NOMO-1 treated with dmso at 0.1 percent for 144 hours (cell line): ENCODE data around the gene INSYN2B.

Experiments used
- DNase-seq: peaks from one replicate; lab custom pipeline; 2025; ENCODE audit not compliant: unreplicated experiment; lab: John Stamatoyannopoulos, UW

Gene INSYN2B

DNA sequence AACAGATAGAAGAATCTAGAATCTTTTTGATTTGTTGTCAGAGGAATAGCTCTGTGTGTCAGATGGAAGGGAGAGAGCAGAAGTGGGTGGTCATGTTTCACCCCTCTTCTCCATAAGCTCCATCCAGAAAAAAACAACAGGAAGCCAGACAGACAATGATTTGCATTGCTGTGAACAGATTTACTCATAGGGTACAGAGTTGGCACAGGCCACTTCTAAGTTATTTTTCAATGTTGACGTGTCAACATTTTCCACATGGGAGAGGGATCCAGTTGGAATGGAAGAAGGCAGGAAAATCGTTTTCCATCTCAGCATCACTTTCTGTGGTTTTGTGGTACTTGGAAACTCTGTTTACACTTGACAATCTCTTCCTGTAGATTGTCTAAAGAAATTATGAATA lies 86.7 kb downstream of the INSYN2B start:
- DNase-seq: no peak

DNA sequence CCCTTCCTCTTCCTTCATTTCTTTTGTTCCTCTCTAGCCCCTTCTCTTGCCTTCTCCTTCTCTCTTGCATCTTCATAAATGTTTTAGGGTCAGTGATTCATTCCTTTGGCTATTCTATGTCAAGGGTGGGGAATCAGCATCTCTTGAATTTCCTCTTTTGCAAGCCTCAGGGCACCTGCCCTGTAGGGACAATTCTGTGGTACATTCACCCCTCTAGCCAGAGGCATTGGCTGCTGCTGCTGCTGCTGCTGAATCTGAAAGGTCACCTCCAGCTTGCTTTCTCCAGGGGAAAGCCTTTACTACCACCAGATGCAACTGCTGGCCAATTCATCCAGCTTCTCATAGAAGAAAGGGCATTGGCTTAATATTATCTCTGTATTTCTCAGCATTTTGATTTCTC lies 87.3 kb downstream of the INSYN2B start:
- DNase-seq: peak; percentile 1

DNA sequence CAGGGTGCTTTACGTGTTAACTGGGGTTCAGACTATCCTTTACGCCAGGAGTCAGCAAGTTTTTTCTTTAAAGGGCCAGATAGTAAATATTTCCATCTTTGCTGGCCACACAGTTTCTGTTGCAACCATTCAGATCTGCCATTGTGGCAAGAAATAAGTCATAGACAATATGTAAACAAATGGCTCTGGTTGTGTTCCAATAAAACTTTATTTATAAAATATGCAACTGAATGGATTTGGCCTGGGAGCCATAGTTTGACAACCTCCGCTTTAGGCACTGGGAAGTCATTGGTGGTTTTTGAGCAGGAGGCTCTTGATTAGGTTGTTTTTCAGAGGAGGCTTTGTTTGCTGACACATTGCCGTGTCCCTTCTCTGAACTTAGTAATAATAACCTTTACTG lies 90.7 kb downstream of the INSYN2B start:
- no peak for DNase-seq

DNA sequence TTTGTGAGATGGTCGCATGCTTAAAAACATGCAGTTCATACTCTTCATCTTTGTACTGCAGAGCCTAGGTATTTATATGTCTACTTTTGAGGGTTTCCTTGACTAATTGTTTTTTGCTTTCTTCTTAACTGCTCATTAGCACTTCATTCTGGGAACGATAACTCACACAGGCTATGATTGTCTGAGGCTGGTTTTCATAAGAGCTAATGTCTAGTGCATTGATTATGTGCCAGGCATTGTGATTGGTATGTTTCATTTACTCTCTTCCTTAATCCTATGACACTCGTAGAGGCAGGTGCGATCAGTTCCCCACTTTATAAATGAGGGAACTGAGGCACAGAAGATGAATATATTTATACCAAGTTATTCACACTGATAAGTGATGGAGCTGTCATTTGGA lies 93.6 kb downstream of the INSYN2B start:
- DNase-seq: no peak

DNA sequence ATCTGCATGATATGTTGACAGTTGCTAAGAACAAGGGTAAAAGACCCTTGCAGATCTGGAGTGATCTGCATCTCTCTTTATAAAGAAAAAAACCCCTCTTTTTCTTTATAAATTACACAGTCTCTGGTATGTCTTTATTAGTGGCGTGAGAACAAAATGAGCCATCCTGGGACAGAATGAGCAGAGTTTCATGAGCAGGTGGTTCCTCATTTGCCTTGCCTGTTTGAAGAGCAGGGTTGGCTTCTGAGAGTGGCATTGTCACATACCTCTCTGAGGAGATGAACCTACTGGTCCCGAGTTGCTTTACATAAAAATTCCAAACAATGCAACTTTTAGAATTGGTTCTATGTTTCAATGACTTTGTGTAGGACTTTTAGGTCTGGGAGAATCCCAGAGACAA lies 94.3 kb downstream of the INSYN2B start:
- no peak for DNase-seq

DNA sequence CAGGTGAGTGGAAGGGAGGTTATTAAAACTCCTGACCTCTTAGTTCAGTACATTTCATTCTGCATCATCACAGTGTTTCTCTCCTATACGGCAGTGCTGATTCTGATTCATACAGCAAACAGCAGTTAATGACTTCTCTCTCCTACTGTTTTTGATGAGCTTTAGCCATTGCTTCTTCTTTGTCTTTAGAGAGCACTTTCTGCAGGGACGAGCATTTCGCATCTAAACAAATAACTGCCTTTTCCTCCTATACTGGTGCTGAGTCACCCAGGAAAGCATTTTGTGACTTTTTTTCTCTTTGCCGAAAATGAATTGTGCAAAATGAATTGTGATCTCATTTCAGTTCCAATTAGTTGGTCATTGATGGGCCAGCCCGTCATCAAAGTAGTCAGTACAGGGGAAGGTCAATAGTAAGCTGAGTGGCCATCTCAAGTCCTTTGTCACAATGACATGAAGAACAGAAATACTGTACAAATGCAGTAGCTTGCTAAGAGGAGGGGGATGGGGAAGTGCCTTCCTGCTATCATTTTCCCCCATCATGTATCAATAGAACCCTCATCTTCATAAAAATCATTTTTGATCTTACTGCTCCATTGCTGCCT lies 98.5 kb downstream of the INSYN2B start:
- DNase-seq: no peak

DNA sequence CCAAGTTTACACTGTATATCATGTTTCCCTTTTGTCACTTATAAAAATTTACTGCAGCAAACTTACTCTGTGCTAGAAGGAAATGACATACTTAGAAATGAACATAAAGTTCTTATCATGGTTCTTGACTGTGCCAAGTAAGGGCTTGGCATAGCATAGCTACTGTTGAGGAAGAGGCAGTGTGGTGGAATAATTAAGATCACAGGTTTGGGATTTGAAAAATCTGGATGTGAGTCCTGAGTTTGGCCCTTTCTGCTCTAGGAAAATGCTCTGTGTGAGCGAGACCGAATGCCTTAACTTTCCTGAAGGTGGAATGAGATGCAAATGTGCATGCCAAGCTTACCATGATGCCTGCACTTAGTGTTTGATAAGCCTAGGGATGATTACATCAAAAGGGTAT lies 99.5 kb downstream of the INSYN2B start:
- no peak for DNase-seq

DNA sequence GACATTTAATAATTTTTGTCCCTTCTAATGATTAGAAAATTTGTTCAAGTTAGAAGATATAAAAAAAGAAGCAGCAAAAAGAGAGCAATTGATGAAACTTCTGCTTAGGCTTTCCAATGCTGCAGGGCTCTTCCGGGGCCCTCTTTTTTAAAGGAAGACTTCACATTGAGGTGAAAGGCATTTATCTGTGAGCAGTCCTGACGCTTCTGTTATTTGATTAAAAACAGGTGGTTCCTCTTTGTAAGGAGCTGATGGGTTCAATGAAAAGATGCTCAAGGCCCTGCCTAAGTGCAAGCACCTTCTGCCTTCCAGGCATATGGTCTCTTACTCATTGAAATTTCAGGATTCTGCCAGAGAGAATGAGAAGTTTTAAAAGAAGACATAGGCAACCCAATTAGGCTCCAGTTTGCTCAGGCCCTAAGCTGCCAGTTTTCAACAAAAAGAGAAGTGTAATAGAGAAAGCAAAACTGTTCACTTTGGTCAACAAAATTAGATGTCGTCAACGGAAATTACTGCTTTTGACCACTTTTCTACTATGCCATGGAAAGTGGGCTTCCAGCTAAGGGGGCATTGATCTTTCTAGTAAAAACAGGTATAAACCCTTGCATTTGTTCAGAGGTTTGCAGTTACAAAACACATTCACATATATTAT lies 100.2 kb downstream of the INSYN2B start:
- DNase-seq: peak; percentile 38

DNA sequence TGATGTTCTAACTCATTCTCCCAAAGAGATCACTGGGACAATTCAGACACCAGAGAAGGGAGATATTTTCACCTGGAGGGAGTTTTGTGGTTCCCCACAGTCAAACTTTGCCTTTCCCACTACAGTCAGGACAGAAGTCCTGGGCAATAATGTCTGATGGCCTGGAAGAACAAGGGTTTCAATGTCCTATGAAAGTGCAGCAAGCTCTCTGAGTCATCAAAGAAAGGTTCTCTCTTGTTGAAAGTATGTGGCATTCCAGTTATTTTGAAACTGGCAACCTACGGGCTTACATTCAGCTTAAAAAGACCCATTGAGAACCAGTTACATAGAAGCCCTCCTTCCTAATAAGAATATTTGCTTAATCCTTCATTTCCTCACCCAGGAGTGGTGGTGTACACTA lies 103.9 kb downstream of the INSYN2B start:
- no peak for DNase-seq

DNA sequence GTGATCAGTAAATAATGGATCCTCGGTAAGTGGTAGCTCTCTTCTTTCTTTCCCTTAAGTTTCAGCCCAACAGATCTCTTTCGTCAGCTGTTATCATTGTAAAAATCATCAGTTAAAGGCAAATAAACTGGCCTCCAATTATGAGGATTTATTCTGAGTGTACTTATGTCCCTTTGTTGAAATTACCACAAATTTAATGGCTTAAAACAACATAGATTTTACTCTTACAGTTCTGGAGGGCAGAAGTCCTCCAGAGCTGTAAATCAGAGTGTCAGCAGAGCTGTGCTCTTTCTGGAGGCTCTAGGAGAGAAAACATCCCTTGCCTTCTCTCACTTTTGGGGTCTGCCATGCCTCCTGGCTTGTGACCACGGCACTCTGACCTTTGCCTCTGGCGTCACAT lies 104.6 kb downstream of the INSYN2B start:
- no peak for DNase-seq

DNA sequence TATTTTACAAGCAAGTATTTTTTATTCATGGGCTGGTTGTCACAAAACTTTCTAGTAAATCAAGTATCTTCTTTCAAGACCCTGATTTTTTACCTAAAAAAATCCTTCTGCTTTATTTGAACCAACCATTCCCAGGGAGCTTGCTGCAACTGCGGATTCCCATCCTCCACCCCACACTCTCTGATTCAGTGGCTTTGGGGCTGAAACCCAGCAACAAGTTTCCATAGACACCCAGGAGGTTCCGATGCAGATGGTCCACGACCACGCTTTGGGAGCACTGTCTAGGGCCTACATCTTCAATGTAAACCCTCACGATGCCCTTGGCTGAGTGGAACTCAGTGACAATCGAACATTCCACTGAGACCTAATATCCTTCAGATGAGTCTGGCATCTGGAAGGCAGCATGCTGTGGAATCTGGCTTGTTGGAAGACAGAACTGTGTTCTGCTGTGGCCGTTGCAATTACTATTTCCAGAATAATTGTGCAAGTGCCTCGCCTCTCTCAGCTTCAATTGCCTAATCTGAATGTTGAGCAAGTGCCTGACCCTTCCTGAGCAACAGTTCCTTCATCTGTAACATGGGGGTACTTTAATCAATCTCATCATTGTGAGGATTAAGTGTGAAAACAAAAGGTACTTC lies 105.1 kb downstream of the INSYN2B start:
- DNase-seq: peak; percentile 48

DNA sequence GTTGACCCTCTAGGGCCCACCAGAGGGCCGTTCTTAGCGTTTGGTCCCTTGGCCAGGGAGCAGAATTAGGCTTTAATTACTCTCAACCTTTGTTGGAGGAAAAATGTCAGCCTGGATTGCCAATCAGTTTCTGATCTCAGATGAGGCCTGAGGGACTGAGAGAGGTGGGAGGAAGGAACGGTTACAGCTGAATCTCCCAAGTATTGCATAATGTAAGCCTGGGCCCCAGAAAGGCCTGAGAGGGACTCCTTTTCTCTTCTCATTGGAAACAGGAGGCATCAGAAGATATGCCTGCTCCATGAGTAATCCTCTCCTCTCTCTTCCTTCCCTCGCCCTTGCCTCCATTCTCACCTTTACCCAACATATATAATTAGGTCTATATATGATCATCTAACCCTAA lies 105.7 kb downstream of the INSYN2B start:
- peak; percentile 55 for DNase-seq

DNA sequence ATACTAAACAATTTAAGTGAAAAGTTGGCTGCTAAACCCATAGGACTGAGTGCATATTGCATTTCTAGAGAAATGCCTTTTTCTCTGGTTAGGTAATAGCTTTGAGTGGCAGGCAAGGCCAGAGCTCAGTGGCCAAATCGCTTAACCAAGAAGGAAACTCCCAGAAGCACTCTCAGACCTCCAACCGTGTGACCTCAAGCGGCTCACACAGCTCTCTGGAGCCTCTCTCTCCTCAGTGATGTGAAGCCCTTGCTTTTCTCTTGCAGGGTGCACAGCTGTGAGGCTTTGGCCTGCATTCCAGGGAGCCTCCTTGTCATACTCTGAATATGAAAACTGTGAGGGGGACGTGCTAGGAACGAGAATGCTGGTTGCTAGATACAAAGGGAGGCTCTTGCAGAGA lies 106.7 kb downstream of the INSYN2B start:
- peak; percentile 83 for DNase-seq

DNA sequence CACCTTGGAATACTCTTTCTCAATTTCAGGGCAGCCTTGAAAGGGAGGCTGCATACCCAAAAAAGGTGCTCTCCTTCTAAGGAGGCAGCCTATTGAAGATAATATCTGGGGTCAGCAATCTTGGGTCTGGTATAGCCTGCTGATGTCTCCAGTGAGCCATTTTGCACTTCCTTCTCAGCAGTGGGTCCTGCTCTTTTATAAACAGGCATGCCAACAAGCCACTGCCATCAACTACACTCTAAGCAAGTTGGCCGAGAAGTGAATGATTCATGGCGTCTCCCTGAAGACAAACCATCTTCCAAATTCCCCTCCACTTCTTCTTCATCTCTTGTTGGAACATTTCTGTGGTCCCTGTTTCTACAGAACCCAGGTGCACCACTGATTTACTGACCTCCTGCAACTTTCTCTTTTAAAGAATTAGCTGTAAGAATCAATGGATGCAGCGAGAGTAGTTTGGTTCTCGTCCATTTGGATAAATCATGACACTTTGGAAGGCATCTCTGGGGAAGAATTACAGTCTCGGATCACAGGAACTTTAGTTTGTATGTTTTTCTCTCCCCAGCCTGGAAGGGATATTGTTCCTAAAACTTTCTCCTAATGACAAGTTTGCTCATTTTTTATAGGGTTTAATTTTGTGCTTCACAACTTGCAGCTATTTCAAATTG lies 108.3 kb downstream of the INSYN2B start:
- no peak for DNase-seq

DNA sequence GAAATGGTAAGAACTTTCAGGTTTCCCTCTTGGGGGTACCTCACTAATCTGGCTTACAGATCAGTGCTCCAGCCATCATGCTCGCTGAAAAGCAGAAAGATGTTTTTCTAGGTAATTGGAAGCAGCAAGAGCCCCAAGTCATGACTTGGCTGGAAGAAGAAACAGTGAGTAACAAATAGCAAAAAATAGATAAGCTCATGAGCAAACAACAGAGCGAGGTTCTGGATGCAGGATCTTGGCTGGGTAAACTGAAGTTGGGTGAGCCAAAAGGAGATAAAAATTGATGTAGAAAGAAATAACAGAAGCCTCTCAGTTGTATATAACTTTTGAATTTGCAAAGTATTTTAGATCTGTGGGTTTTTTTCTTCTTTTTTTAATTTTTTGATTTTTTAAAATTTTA lies 110.1 kb downstream of the INSYN2B start:
- DNase-seq: no peak

DNA sequence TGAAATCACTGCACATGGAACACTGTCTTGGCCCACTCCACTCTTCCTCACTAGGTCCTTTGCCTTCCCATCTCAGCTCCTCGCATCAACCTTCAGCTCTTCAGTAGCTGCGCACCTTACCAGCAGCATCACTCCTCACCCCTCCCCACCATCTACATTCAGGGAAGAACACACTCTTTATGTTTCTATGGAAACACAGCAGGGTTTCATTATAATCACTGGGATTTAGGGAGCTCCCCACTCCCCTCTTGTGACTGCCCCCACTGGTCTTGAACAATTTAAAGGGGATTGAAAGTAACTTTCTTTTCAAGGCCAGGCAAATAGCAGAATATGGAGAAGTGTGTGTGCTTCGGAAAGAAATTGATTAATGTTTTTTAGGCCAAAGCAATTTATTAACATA lies 111.2 kb downstream of the INSYN2B start:
- DNase-seq: no peak

DNA sequence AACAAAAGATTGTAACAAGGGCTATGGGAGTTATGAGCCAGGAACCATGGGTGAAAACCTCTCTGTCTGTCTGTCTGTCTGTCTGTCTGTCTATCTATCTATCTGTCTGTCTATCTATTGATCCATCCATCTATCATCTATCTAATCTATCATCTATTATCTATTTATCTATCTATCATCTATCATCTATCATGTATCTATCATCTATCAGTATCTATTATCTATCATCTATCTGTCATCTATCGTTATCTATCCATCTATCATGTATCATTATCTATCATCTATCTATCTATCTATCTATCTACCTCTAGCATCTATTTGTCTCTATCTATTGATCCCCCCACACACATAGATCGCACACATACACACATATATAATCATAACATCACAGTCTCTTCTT lies 112.9 kb downstream of the INSYN2B start:
- no peak for DNase-seq

DNA sequence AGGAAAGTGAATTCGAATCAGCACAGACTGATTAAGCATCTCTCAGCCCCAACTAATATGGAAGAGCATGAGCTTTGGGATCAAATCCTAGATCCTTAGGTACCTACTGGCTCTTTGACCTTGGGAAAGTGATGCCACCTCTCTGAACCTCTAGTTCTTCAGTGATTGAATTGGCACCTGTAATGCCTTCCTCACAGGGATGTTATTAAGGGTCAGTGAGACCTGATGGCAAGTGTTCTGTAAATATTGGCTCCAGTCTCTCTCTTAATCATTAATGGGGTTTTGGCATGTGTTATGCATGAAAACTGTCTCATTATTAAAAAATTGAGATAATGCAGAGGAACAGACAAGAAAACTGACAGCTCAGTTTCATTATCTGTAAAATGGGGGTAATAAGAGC lies 115.8 kb downstream of the INSYN2B start:
- no peak for DNase-seq

DNA sequence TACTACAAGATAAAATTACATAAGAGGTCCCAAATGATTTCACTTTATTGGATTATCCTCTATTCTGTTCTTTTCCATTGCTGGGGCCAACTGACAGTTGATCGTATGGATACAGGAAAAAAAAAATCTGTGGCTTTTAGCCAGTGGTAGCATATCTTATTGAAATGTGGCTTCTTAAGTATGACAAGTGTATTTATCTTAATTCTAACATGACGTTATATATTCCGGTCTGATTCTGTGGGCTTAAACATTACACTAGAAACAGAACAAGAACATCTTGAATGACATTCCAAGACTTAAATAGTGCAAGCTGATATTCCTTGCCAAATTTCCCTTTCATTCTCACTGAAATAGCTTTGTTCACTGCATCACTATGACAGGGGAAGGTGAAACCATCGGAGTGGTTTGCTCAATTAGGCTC lies 117.9 kb downstream of the INSYN2B start:
- no peak for DNase-seq

DNA sequence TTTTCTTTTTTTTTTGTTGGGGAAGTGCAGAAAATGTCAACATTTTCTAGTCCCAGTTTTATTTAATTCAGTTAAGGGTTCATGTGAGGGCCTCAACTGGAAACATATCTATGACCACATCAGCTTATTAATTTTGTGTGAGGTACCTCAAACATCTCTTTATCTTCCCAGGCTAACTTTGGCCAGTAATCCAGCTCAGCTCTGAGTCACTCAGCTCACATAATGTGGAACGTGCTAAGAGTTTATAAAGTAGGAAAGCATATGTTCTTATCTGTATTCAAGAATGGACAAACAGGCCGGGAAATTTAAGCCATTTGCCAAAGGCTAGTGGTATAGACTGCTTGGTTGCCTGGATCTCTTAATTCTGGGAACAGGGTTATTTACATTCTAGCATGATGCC lies 118.4 kb downstream of the INSYN2B start:
- DNase-seq: no peak

DNA sequence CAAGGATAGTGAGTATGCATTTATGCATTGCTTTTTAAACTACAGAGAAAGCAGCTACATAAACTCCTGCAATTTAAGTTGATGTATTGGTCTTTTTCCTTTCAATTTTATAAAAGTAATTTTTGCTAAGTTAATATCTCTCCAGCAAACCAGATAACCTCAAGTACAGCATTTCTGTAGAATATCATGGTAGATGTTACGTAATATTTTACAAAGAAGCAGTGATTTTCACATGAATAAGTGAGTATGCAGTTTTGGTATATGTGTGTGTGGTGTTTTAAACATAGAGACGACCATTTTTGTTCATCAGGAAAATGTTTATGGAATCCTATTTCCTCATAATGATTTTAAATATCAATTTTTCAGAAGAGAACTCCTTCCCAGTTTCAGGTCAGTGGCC lies 118.9 kb downstream of the INSYN2B start:
- DNase-seq: no peak

DNA sequence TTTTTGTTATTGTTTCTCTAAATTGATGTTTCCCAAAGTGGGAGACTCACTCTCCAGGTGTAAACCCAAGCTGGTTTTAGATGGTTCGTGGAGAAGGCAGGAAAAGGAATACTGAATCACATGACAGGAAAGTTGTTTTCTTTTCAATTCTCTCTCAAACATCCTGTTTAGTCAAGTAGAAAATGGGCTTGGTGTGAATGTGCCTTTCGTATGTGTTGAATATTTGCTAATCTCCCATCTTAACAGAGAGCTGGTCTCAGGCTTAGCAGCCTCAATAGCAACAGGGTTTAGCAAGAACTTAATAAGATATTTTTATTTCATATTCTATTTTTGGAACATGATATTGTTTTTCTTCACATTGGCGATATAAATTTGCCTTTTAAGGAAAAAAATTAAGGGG lies 119.7 kb downstream of the INSYN2B start:
- DNase-seq: no peak
